ENCODE data around the gene ADCY5. TPM values are rescaled to one million over a fixed set of nuclear protein-coding genes. Genes with fewer than 3 reads are reported as not detected.

The ADCY5 gene
- total RNA-seq, 1 donor = not detected

DNA sequence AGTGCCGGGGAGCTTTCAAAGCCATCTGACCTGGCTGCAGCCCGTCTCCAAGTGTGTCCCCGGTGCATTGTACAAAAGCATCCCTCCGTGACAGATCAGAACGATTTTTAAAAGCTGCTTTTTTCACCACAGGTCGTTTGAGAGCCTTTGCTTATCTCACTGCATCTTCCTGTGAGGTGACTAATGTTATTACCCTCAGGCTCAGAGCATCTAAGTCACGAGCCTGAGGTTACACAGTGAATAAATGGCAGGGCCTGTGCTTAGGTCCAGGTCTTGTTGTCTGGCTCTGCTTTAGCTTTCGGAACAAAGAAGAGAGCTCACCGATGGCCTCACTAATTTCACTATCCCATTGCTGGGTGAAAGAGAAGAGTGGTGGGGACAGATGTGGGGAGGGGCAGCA lies 163.8 kb downstream of the ADCY5 start:
- no peaks in the 10 kb centered on the region for H3K4me1 ChIP-seq (ENCODE audit: insufficient read depth, low read length)
- no peak overlapping the region for H3K4me3 ChIP-seq (ENCODE audit: low read length)
- no peaks in the 10 kb centered on the region for H3K9me3 ChIP-seq (ENCODE audit: low read depth, low read length)

DNA sequence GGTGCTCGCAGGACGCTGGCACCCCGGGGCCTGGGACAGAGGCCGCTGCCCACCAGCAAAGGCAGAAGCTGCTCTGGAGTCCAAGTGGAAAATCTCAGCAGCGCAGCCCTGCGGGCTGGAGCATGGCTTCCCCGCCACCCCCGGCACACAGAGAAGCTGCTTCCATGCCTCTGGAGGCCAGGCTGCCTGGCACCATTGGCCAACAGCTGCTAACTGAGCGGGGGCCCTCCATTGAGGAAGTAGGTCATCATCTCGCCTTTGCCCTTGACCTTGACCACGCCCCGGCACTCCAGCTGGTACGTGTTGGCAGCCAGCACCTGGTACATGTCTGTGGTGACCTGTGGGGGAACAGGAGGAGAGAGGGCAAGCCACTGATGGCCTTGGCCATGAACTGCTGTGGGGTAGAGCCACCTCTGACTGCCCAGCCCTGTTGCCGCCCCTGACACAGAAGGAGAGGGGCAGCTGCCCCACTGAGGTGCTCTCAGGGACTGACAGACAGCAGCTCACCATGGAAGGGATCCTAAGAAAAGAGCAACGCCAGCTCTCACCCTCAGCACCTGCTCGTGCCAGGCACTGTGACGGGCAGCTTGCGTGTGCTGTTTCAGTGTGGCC lies 164.4 kb downstream of the ADCY5 start:
- Histone ChIP-seq H3K4me3 (ENCODE audit: low read length) (no peak overlapping the region), H3K4me1 (ENCODE audit: insufficient read depth, low read length) (no peaks in the 10 kb centered on the region), H3K9me3 (ENCODE audit: low read depth, low read length) (no peaks in the 10 kb centered on the region), H3K27me3 (ENCODE audit: insufficient read depth, low read length) (no peaks in the 10 kb centered on the region)

More for the DNA sequence above, 163.8 kb downstream of the ADCY5 start:
- H3K27me3 ChIP-seq (ENCODE audit: insufficient read depth, low read length) = no peaks in the 10 kb centered on the region

DNA sequence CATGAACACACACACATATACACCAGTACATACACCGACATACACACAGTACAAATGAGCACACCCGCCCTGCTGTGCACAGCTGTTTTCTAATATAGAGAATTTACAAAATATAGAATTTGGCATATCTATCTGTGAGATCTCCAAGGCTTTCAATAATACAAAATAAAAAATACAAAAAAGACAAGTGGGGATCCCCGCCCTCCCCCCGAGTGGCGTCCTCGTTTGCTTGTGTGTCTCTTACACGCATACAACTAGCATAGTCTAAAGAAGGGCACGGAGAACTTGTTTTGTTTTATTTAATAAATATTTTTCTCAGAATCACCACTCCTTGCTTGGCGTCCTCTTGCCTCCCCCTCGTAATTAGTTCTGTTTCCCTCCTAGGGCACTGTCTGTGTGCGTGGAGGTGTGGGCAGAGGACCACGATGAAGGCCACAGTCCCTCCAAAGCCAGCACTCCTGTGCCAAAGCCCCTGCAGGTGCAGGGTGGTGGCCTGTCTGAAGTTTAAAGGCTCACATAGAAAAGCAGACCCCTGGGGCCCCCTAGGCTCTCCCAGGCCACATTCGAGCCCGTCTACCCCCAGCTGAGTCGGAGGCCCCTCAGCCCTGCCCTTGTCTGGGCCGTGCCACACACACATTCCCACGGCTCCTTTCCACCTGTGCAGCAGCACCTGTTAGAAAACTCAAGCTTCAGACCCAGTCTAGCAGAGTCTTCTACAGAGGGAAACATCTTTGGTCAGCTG lies 165.1 kb downstream of the ADCY5 start:
- no peaks in the 10 kb centered on the region for H3K9me3 ChIP-seq (ENCODE audit: low read depth, low read length)
- no peaks in the 10 kb centered on the region for H3K4me1 ChIP-seq (ENCODE audit: insufficient read depth, low read length)
- no peaks in the 10 kb centered on the region for H3K27me3 ChIP-seq (ENCODE audit: insufficient read depth, low read length)
- H3K4me3 ChIP-seq (ENCODE audit: low read length) = no peak overlapping the region

DNA sequence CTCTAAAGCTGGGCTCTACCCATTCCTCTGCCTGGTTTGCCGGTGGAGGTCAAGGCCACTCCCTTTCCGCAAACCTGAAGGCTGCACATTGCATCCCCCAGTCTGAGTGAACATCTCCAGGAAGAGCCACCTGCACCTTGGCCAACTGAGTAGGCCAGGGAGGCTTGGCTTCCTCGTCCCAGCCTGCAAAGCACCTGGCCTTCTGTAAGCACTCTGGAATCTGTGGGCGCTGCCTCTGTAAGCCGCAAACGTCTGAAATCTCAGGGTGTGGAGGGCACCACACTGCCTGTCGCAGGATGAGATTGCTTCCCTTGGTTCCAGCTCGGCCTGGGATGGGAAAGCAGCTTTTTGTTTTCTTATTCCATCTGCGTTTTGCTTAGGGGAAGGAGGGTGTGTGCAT lies 165.8 kb downstream of the ADCY5 start:
- H3K9me3 ChIP-seq (ENCODE audit: low read depth, low read length) = no peaks in the 10 kb centered on the region
- no peaks in the 10 kb centered on the region for H3K4me1 ChIP-seq (ENCODE audit: insufficient read depth, low read length)
- no peak overlapping the region for H3K4me3 ChIP-seq (ENCODE audit: low read length)
- H3K27me3 ChIP-seq (ENCODE audit: insufficient read depth, low read length) = no peaks in the 10 kb centered on the region

DNA sequence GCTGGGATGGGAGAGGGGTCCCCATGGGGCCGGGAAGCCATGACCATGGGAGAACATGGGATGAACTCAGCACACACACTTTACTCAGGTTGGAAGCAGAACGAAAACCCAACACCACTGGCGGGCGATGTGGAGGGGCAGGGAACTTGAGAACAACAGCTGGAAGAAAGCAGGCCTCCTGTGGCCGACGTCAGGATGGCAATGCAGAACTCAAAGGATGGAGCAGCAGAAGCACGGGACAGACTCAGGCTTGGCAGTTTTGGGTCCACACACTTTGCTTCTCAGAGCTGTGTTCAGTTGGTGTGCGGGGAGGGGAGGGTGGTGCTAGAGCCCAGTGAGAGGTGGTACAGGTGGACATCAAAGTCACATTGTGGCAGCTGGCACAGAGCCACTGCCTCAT lies 166.4 kb downstream of the ADCY5 start:
- no peak overlapping the region for H3K4me3 ChIP-seq (ENCODE audit: low read length)
- H3K27me3 ChIP-seq (ENCODE audit: insufficient read depth, low read length) = no peaks in the 10 kb centered on the region
- H3K9me3 ChIP-seq (ENCODE audit: low read depth, low read length) = no peaks in the 10 kb centered on the region
- H3K4me1 ChIP-seq (ENCODE audit: insufficient read depth, low read length) = no peaks in the 10 kb centered on the region

DNA sequence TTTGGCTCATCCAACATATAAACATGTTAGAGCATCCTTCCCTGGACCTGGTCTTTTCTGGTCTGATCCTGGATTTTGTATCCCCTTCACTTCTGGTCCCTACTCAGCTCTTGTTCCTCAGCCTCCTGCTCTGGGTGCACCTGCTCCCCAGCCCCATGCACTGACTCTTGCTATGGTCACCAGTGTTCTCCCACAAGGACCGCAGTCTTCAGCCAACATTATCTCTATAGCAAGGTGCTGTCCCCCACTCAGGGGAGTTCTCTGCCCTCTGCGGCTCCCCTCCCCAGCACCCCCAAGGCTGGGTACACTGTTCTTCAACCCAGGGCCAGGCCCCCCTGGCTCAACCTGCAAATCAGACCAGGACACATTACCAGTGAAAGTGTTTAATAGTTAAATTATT lies 167.0 kb downstream of the ADCY5 start:
- H3K27me3 ChIP-seq (ENCODE audit: insufficient read depth, low read length) = no peaks in the 10 kb centered on the region
- no peaks in the 10 kb centered on the region for H3K4me1 ChIP-seq (ENCODE audit: insufficient read depth, low read length)
- H3K9me3 ChIP-seq (ENCODE audit: low read depth, low read length) = no peaks in the 10 kb centered on the region
- no peak overlapping the region for H3K4me3 ChIP-seq (ENCODE audit: low read length)

DNA sequence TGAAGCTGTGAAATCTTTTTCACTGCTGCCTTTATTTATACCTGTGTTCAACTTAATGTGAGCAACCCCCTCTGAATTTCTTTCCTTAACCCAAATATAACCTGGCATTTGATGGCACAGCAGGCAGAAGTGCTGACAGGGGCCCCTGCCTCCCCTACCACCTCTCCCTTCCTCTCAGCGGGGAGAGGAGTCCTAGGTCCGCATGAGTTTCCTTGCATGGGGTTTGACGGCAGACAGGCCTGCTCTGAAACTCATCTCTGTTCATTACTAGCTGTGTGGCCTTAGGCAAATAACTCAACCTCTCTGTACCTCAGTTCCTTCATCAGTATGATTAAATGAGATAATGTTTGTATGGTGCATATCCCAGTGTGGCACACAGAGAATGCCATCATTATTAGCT lies 167.5 kb downstream of the ADCY5 start:
- H3K27me3 ChIP-seq (ENCODE audit: insufficient read depth, low read length) = no peaks in the 10 kb centered on the region
- no peaks in the 10 kb centered on the region for H3K9me3 ChIP-seq (ENCODE audit: low read depth, low read length)

DNA sequence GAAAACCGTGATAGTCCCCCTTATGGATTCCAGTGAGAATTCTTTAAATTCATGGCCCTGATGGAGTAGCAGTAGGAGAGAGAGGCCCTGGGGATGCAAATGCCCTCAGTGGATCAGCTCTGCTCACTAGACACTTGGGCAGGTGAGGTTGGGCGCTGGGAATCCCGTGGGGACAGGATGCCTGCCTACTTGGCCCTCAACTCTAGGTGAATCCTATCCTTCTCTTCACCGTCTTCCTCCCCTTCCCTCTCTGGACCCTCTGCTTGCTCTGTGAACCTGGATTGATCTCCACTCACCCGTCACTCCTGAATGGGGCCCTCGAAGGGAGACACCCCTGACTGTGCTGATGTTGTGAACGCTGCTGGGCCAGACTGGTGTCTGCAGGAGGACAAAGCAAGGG lies 169.8 kb downstream of the ADCY5 start:
- no peaks in the 10 kb centered on the region for H3K4me1 ChIP-seq (ENCODE audit: insufficient read depth, low read length)
- no peaks in the 10 kb centered on the region for H3K9me3 ChIP-seq (ENCODE audit: low read depth, low read length)
- H3K27me3 ChIP-seq (ENCODE audit: insufficient read depth, low read length) = no peaks in the 10 kb centered on the region
- H3K4me3 ChIP-seq (ENCODE audit: low read length) = no peak overlapping the region

More for the DNA sequence above, 167.5 kb downstream of the ADCY5 start:
- H3K4me3 ChIP-seq (ENCODE audit: low read length) = no peak overlapping the region
- no peaks in the 10 kb centered on the region for H3K4me1 ChIP-seq (ENCODE audit: insufficient read depth, low read length)

DNA sequence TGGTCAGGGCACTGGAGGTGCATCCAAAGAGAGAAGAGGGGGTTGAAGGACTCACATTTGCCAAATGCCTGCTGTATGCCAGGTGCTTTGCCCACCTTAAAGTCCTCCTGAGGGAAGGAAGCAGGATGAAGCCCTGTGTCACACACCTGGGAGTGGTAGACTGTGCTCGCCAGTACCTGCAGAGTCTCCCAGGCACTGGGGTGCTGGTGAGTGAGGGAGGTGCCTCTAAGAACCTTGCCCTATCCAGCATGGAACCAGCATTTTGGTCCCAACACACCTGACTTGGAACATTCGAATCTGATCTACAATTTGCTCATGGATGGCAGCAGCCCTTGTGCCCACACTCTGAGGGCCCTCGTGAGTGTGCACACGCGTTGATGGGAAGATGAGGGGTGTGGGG lies 170.4 kb downstream of the ADCY5 start:
- Histone ChIP-seq H3K4me1 (ENCODE audit: insufficient read depth, low read length) (no peaks in the 10 kb centered on the region), H3K4me3 (ENCODE audit: low read length) (no peak overlapping the region), H3K9me3 (ENCODE audit: low read depth, low read length) (no peaks in the 10 kb centered on the region), H3K27me3 (ENCODE audit: insufficient read depth, low read length) (no peaks in the 10 kb centered on the region)

DNA sequence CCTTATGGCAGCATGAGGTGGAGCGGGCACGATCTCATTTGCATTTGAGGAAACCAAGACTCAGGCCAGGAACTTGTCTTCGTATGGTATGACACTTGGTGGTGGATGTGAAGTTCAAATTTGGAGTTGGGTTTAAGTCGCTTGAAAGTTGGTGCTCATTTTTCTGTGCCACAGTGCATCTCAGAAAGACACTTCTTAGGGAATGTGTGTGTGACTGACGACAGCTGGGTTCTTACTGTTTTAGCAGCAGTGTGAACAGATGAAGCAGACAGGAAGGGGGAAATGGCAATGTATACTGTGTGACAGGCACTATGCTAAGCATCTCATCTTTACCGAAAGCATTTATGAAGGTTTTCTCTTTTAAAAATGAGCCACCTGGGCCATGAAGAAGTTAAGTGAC lies 171.8 kb downstream of the ADCY5 start:
- no peaks in the 10 kb centered on the region for H3K4me1 ChIP-seq (ENCODE audit: insufficient read depth, low read length)
- no peak overlapping the region for H3K4me3 ChIP-seq (ENCODE audit: low read length)
- no peaks in the 10 kb centered on the region for H3K27me3 ChIP-seq (ENCODE audit: insufficient read depth, low read length)
- H3K9me3 ChIP-seq (ENCODE audit: low read depth, low read length) = no peaks in the 10 kb centered on the region

DNA sequence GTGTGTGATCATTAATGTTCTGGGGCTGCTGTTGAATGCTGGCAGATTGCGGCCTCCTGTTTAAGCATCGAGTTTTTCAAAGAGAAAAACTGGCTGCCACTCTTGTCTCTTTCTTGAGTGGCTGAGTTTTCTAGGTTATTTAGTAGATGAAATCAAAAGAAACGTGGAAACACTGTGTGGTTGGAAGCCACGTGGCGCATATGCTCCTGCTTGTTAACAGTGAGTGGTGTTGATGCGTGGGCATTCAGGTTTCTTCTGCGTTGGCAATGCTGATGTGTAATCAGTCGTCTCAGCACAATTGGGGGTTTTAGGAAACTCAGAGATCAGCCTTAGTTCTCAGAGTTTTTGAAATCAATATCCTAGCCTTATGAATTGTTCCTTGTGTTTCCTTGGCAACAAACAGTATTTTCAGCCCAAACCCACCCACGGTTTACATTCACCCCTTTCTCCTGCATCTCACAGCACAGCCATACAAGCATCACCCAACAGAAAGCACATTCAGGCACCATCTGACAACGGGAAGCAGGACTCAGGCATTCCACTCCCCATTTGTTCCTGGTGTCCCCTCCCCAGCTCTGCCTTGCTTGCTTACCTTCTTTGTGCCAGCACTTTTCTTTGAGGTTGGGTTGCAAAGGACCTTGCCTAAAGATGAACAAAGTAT lies 172.4 kb downstream of the ADCY5 start:
- no peaks in the 10 kb centered on the region for H3K9me3 ChIP-seq (ENCODE audit: low read depth, low read length)

DNA sequence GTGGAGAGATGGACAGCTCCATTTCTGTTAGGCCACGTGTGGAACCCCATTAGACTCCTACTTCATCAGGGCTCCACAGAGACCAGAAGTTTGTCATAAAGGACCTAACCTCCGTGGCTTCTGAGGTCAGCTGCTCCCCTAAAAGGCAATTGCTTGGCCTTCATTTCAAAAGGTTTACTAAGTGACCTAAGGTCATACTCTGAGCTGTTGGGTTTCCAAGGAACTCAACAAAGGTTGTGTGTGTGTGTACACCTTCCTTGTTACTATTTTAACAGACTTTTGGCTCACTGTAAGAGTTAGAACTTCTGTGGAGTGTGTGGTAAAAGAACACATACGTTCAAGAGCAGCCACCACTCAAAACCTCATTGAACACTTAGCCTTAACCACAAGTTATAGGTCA lies 173.2 kb downstream of the ADCY5 start:
- Histone ChIP-seq H3K4me1 (ENCODE audit: insufficient read depth, low read length) (no peaks in the 10 kb centered on the region), H3K27me3 (ENCODE audit: insufficient read depth, low read length) (no peaks in the 10 kb centered on the region), H3K9me3 (ENCODE audit: low read depth, low read length) (no peaks in the 10 kb centered on the region), H3K4me3 (ENCODE audit: low read length) (no peak overlapping the region)

More for the DNA sequence above, 172.4 kb downstream of the ADCY5 start:
- no peaks in the 10 kb centered on the region for H3K4me1 ChIP-seq (ENCODE audit: insufficient read depth, low read length)
- H3K4me3 ChIP-seq (ENCODE audit: low read length) = no peak overlapping the region
- H3K27me3 ChIP-seq (ENCODE audit: insufficient read depth, low read length) = no peaks in the 10 kb centered on the region

DNA sequence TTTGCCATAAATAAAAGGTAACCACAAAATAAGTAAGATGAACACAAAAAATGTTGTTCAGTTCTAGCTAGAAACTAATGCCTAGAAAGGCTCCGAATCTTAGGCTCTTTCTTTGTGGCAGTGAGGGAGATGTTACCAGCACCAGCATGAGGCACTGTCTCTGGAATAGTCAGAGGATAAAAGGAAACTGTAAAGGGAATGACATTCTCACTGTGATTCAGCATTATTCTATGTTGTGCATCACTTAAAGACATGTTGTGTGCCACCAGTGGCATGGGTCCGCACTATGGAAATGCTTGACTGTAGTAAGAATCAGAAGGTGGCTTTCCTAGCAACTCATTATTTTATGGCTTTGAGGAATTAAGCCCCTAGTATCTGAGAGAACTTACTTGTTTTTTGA lies 176.3 kb downstream of the ADCY5 start:
- Histone ChIP-seq H3K9me3 (ENCODE audit: low read depth, low read length) (no peaks in the 10 kb centered on the region), H3K4me3 (ENCODE audit: low read length) (no peak overlapping the region), H3K27me3 (ENCODE audit: insufficient read depth, low read length) (no peaks in the 10 kb centered on the region), H3K4me1 (ENCODE audit: insufficient read depth, low read length) (no peaks in the 10 kb centered on the region)

DNA sequence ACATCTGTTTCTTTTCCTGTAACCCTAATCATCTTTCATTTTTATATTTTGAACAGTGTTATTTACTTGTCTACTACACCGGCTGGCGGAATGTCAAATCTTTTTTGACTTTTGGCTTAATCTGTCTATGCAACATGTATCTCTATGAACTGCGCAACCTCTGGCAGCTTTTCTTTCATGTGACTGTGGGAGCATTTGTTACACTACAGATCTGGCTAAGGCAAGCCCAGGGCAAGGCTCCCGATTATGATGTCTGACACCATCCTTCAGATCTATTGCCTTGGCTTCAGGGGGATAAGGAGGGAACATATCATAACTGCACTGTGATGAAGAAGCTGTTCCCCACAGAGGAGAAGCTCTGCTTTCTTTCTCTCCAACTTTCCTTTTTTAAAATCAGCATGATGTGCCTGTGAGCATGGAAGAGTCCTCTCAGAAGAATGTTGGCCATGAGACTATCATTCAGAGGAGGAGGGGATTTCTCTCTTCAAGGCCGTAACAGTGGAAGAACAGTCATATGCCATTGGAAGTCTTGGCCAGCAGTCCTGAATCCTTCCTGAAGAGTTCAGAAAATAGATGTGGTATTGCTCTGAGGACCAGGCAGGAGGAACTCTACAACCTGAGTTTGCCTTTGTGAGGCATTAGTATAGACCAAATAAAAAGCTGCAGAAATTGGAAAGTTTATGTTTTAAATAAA lies 177.3 kb downstream of the ADCY5 start:
- H3K4me1 ChIP-seq (ENCODE audit: insufficient read depth, low read length) = no peaks in the 10 kb centered on the region
- H3K9me3 ChIP-seq (ENCODE audit: low read depth, low read length) = peaks cover 2% of the 10 kb centered on the region
- no peaks in the 10 kb centered on the region for H3K27me3 ChIP-seq (ENCODE audit: insufficient read depth, low read length)
- H3K4me3 ChIP-seq (ENCODE audit: low read length) = no peak overlapping the region

DNA sequence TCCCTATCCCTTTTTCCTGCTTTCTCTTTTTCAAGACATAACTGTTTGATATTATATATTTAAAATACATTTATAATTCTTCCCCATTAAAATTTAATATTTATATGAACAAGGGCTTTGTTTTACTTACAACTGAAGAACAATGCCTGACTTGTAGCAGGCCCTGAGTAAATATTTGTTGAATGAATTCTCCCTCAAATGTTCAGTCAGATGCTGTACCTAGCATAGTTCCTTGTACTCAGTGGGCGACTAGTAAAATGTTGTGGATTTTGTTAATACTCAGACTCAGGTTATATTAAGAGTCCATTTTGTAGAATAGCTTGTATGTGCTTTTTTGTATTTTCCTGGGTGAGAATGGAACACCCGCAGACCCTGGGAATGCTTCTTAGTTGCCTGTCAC lies 178.1 kb downstream of the ADCY5 start:
- Histone ChIP-seq H3K27me3 (ENCODE audit: insufficient read depth, low read length) (no peaks in the 10 kb centered on the region), H3K9me3 (ENCODE audit: low read depth, low read length) (peaks cover 4% of the 10 kb centered on the region), H3K4me1 (ENCODE audit: insufficient read depth, low read length) (no peaks in the 10 kb centered on the region), H3K4me3 (ENCODE audit: low read length) (no peak overlapping the region)

Data from mononuclear cell (primary cell).